HepG2 (cell line): ENCODE results near the gene TTC28. TPM values are rescaled to one million over a fixed set of nuclear protein-coding genes. Genes with fewer than 3 reads are reported as not detected.

Source experiments
- ATAC-seq: fragments of 200-7000 bp; cut with Tn5 transposase; 3 replicates; pipeline ENCODE4 v1.9.1; 2020; ENCODE audit warnings: mild to moderate bottlenecking, moderate library complexity
- BruUV-seq: library from RNA; stranded (reverse); fragments of 400-500 nt; replicated peaks from 2 replicates; lab custom pipeline; 2021; lab: Mats Ljungman, UMichigan
- CTCF ChIA-PET: fragments of 300-600 bp; formaldehyde crosslinking; extraction: SDS; loops from one replicate; lab custom pipeline; 2021; ENCODE audit warnings: low total read pairs, inconsistent platforms, low intra/inter-chr PET ratio; lab: Yijun Ruan, JAX
- POLR2A ChIA-PET: fragments of 350-600 bp; sonication (Branson Sonifier 250); formaldehyde crosslinking; loops from one replicate; lab custom pipeline; 2020; ENCODE audit warnings: antibody characterized with exemption, inconsistent platforms; lab: Yijun Ruan, JAX
- DNase-seq: peaks from one replicate; pipeline ENCODE4 v3.0.0-alpha.2; 2015; ENCODE audit warnings: low spot score
- FAIRE-seq: peaks from 3 replicates; lab custom pipeline; 2011; peaks lifted over from hg19 to GRCh38; lab: Jason Lieb, UNC
- H2AFZ ChIP-seq: one replicate; pipeline ENCODE4 v1.6.1; 2011; ENCODE audit warnings: low read length, inconsistent platforms
- H3K27ac ChIP-seq: fragments of 300-600 bp; 3 replicates; pipeline ENCODE4 v1.8.0; 2011; ENCODE audit warnings: mixed run types, mild to moderate bottlenecking, mixed read lengths, low read length, inconsistent platforms; ENCODE audit not compliant: insufficient read depth; ENCODE audit errors: extremely low read length
- H3K27me3 ChIP-seq, 2 experiments: fragments of 200-600 bp in 1 of 2; 2 replicates in 1 of 2; 3 replicates in 1 of 2; pipeline versions ENCODE4 v1.6.0 to v1.8.0; 2011; ENCODE audit warnings: low read length in 2 of 2, mild to moderate bottlenecking in 2 of 2, moderate library complexity in 2 of 2, inconsistent platforms in 1 of 2; ENCODE audit not compliant: insufficient read depth in 2 of 2, control insufficient read depth in 1 of 2
- H3K36me3 ChIP-seq, 2 experiments: fragments of 200-600 bp in 1 of 2; replicated peaks in 1 of 2; 2 replicates in 1 of 2; 3 replicates in 1 of 2; pipeline versions ENCODE4 v1.5.1 to v1.8.0; 2011; ENCODE audit warnings: low read length in 2 of 2, inconsistent platforms in 1 of 2; ENCODE audit not compliant: insufficient read depth in 2 of 2, control insufficient read depth in 1 of 2
- H3K4me1 ChIP-seq: 2 replicates; pipeline ENCODE4 v1.5.1; 2012; ENCODE audit warnings: low read length, inconsistent platforms; ENCODE audit not compliant: insufficient read depth
- H3K4me2 ChIP-seq: 2 replicates; pipeline ENCODE4 v1.6.0; 2011; ENCODE audit warnings: low read depth, low read length, inconsistent platforms
- H3K4me3 ChIP-seq, 3 experiments: fragments of 200-600 bp in 1 of 3; sonication (generic), shearing (Covaris generic) in 1 of 3; replicated peaks in 1 of 3; 2 replicates each; pipeline ENCODE4 v1.5.1; 2011 to 2016; ENCODE audit warnings: low read length in 3 of 3, inconsistent platforms in 2 of 3, low read depth in 2 of 3, mild to moderate bottlenecking in 2 of 3, control low read depth in 1 of 3, mixed read lengths in 1 of 3; ENCODE audit not compliant: insufficient read depth in 1 of 3
- H3K79me2 ChIP-seq: one replicate; pipeline ENCODE4 v1.6.1; 2011; ENCODE audit warnings: low read length, inconsistent platforms; ENCODE audit not compliant: insufficient read depth
- H3K9ac ChIP-seq: 2 replicates; pipeline ENCODE4 v1.6.0; 2011; ENCODE audit warnings: mild to moderate bottlenecking, low read depth, low read length, inconsistent platforms; ENCODE audit not compliant: insufficient read depth
- H3K9me3 ChIP-seq: 2 replicates; pipeline ENCODE4 v1.5.1; 2012; ENCODE audit warnings: mild to moderate bottlenecking, low read length
- H4K20me1 ChIP-seq: 2 replicates; pipeline ENCODE4 v1.6.0; 2011; ENCODE audit warnings: inconsistent platforms, mild to moderate bottlenecking, low read length, moderate library complexity; ENCODE audit not compliant: insufficient read depth
- CBX5 ChIP-seq: sonication (generic); formaldehyde crosslinking; IDR thresholded peaks from 2 replicates; pipeline ENCODE4 v1.4.0; 2020; ENCODE audit warnings: missing genetic modification reagents, borderline replicate concordance
- SAP130 ChIP-seq: IDR thresholded peaks from 2 replicates; pipeline ENCODE4 v1.6.1; 2016; ENCODE audit warnings: low read depth
- SRF ChIP-seq: IDR thresholded peaks from 2 replicates; pipeline ENCODE4 v1.6.1; 2011; ENCODE audit warnings: mild to moderate bottlenecking, low read depth, low read length, moderate library complexity
- THAP11 ChIP-seq: IDR thresholded peaks from 2 replicates; pipeline ENCODE4 v1.6.1; 2016; ENCODE audit warnings: missing biosample characterization, missing genetic modification reagents
- ZMYM4 ChIP-seq: sonication (generic); formaldehyde crosslinking; IDR thresholded peaks from 2 replicates; pipeline ENCODE4 v1.8.1; 2023; ENCODE audit warnings: mild to moderate bottlenecking, missing genetic modification reagents
- ZNF781 ChIP-seq: sonication (generic); formaldehyde crosslinking; IDR thresholded peaks from 2 replicates; pipeline ENCODE4 v1.5.1; 2020; ENCODE audit warnings: borderline replicate concordance, mild to moderate bottlenecking, missing genetic modification reagents; ENCODE audit errors: not compliant biosample characterization
- ZSCAN21 ChIP-seq: sonication (generic); formaldehyde crosslinking; IDR thresholded peaks from 2 replicates; pipeline ENCODE4 v1.8.0; 2022; ENCODE audit warnings: mild to moderate bottlenecking, missing genetic modification reagents, moderate library complexity, borderline replicate concordance
- WGBS: methylation state at CpG from one replicate; pipeline ENCODE4 v1.1.6; 2017; ENCODE audit warnings: low lambda C conversion rate; 5-methylcytosine and 5-hydroxymethylcytosine counted together
- in situ Hi-C: cut with HindIII; loops from 2 replicates; pipeline ENCODE4 v1.10.0; 2017; ENCODE audit warnings: low pct_unique_long_range_greater_than_20kb; ENCODE audit not compliant: extremely low pct_ligation_motif_present
- intact Hi-C: fragments of 100-400 bp; cut with micrococcal nuclease; formaldehyde crosslinking; loops from one replicate; pipeline ENCODE4 v1.10.0; 2022; ENCODE audit not compliant: unreplicated experiment
- polyA plus RNA-seq, 8 experiments: library from polyadenylated mRNA; depleted of rRNA in 3 of 8; stranded (reverse) in 7 of 8; unstranded in 1 of 8; fragments of >200 nt; fragmentation: Illumina TruSeq in 4 of 8; extraction: Trizol in 4 of 8; gene quantifications; 2 replicates each; pipeline versions ENCODE4 v1.2.1 to v1.2.3, GENCODE V29; 2011 to 2016; ENCODE audit warnings: low read depth in 4 of 8, missing spikeins in 1 of 8, mixed read lengths in 1 of 8; ENCODE audit not compliant: insufficient read depth in 1 of 8
- total RNA-seq, 5 experiments: library from RNA; depleted of rRNA; stranded (reverse); fragments of >200 nt; fragmentation: Illumina TruSeq; extraction: Trizol; gene quantifications; 2 replicates each; pipeline ENCODE4 v1.2.3, GENCODE V29; 2016; ENCODE audit warnings: low read depth in 1 of 5
- TF ChIP-seq, protein P1 (sequence below): sonication (generic); formaldehyde crosslinking; IDR thresholded peaks from 2 replicates; pipeline ENCODE4 v1.4.0; 2020; ENCODE audit warnings: mild to moderate bottlenecking, missing genetic modification reagents, borderline replicate concordance

TTC28 gene
- total and polyA plus RNA-seq, 2 of the 13 experiments (the other 11 are each of a cell fraction or from before 2014, with no cell fraction given), result 4.2 to 13.1 TPM

DNA sequence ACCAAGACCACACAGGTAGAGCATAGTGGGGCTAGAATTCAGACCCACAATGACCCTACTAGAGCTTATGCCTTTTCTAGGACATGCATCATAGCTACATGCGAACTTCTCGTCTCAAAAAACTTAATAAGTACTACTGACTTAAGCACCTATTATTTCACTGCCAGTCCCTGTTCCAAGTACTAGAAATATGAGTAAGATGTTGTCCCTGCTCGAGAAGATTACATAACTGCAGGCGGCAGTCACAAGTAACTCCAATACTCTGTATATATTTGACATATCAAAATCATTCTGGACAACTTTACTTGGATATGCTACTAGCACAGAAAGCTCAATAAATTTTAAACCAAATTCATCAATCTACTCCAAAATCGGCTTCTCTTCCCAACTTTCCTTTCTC is 235.0 kb downstream of the TTC28 start (continued):
- TF ChIP-seq THAP11 (CRISPR knock-in tag) (no peak), CBX5 (CRISPR knock-in tag) (no peak), SRF (no peak), ZSCAN21 (CRISPR knock-in tag) (no peak)
- TF ChIP-seq, protein P1, sequence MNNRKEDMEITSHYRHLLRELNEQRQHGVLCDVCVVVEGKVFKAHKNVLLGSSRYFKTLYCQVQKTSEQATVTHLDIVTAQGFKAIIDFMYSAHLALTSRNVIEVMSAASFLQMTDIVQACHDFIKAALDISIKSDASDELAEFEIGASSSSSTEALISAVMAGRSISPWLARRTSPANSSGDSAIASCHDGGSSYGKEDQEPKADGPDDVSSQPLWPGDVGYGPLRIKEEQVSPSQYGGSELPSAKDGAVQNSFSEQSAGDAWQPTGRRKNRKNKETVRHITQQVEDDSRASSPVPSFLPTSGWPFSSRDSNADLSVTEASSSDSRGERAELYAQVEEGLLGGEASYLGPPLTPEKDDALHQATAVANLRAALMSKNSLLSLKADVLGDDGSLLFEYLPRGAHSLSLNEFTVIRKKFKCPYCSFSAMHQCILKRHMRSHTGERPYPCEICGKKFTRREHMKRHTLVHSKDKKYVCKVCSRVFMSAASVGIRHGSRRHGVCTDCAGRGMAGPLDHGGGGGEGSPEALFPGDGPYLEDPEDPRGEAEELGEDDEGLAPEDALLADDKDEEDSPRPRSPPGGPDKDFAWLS (CRISPR knock-in tag), result no peak

DNA sequence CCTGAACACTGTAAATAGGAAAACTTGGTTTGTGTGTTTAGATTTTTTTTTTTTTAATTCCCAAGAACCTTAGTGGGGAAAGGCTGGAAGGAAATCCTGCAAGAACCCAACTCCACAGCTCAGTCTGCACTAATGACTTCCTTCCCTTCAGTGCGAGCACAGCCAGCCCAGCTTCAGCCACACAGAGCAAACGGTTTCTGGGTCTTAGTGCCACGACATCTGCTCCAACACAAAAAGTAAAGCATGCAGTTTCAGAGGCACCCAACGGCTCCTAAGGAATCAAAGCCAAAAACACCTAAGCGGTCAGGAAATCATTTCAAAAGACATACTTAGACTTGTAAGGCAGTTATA is 236.1 kb downstream of the TTC28 start:
- no TSS peak for BruUV-seq
- POLR2A ChIA-PET, result no interaction called here
- CTCF ChIA-PET, result interaction anchor here (0.6 kb wide), 1 partner anchor 153 kb away, joined by 3 read pairs; no protein-coding TSS in a partner anchor
- Histone ChIP-seq H2AFZ (no peak overlapping the region), H3K4me3 (peak overlapping the region; percentile 45 to 74 (median 54); a peak in 5 of 6 replicates), H3K27ac (peak overlapping the region; percentile 81), H3K79me2 (peaks cover 3% of the 10 kb centered on the region), H3K27me3 (no peaks in the 10 kb centered on the region), H3K36me3 (no peaks in the 10 kb centered on the region), H4K20me1 (peaks cover 3% of the 10 kb centered on the region), H3K4me1 (peaks cover 21% of the 10 kb centered on the region), H3K9ac (peak overlapping the region; percentile 70; the same call in 1 of the 2 replicates), H3K9me3 (no peaks in the 10 kb centered on the region), H3K4me2 (peak overlapping the region; percentile 96)
- DNase-seq (peak; percentile 20), FAIRE-seq (no peak), ATAC-seq (peak; percentile 20; the same call in 1 of the 3 replicates)
- intact Hi-C loops, result loop anchor here (1.0 kb wide), 1 partner anchor 151 kb away; no protein-coding TSS in a partner anchor
- in situ Hi-C loops, result loop anchor here (5.0 kb wide), 1 partner anchor 391 kb away; no protein-coding TSS in a partner anchor
- TF ChIP-seq SAP130 (CRISPR knock-in tag) (peak; percentile 23; the same call in 1 of the 2 replicates), ZNF781 (no peak), ZMYM4 (CRISPR knock-in tag) (peak; percentile 38; the same call in 1 of the 2 replicates)
- 48% methylated on average over 5 of the region's 5 CpGs for WGBS
